ENCODE results near the gene DDX5. TPM values are rescaled to one million over a fixed set of nuclear protein-coding genes. Genes with fewer than 3 reads are reported as not detected.

DDX5 gene
- total and polyA plus RNA-seq, 3 donors from 2014 or later, result 516 to 697 (median 557) TPM

GRCh38 chr17:64492481-64493109 is 13.5 kb downstream of the DDX5 start:
- 69 to 76% methylated on average over 6 of the region's 6 CpGs for WGBS, 2 donors
- intact Hi-C loops (cut with DNase I; ENCODE audit: low total_unique reads), result no loop called here

DNA sequence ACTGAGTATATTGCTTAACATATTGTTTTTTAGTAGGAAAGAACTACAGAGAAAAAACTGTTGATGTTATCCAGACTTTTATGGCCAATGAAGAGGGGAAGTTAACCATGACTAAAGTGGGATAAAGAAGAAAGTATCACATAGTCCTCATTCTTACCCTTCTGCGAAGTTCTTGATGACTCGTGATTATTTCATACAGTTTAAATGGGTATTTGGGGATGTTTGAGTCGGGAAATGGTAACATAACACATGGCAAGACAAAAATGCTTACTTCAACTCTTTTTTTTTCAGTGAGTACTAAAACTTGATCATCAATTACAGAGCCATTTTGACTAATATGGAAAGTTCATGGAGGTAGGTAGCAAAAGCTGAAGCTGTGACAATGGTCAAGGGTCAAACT is 14.1 kb downstream of the DDX5 start:
- DNase-seq, result no peak
- H3K4me1 ChIP-seq, result peaks cover 19% of the 10 kb centered on the region
- no peaks in the 10 kb centered on the region for H3K9me3 ChIP-seq
- no peak for TF ChIP-seq POLR2A (IDR thresholded peaks at IDR 0.05)
- TF ChIP-seq, protein P1, sequence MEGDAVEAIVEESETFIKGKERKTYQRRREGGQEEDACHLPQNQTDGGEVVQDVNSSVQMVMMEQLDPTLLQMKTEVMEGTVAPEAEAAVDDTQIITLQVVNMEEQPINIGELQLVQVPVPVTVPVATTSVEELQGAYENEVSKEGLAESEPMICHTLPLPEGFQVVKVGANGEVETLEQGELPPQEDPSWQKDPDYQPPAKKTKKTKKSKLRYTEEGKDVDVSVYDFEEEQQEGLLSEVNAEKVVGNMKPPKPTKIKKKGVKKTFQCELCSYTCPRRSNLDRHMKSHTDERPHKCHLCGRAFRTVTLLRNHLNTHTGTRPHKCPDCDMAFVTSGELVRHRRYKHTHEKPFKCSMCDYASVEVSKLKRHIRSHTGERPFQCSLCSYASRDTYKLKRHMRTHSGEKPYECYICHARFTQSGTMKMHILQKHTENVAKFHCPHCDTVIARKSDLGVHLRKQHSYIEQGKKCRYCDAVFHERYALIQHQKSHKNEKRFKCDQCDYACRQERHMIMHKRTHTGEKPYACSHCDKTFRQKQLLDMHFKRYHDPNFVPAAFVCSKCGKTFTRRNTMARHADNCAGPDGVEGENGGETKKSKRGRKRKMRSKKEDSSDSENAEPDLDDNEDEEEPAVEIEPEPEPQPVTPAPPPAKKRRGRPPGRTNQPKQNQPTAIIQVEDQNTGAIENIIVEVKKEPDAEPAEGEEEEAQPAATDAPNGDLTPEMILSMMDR (IDR thresholded peaks at IDR 0.05), result no peak
- no peaks in the 10 kb centered on the region for H3K27me3 ChIP-seq
- no peaks in the 10 kb centered on the region for H3K36me3 ChIP-seq (ENCODE audit: low read depth, missing control alignments)
- no peak overlapping the region for H3K4me3 ChIP-seq
- no peak overlapping the region for H3K27ac ChIP-seq
- intact Hi-C loops (cut with DNase I; ENCODE audit: low total_unique reads), result no loop called here
- WGBS, 2 donors, result 85 to 89% methylated on average over 3 of the region's 3 CpGs

More at GRCh38 chr17:64492481-64493109, 13.5 kb downstream of the DDX5 start:
- DNase-seq, result no peak
- H3K4me3 ChIP-seq, result no peak overlapping the region
- H3K27ac ChIP-seq, result no peak overlapping the region
- no peaks in the 10 kb centered on the region for H3K27me3 ChIP-seq
- peaks cover 19% of the 10 kb centered on the region for H3K4me1 ChIP-seq
- H3K9me3 ChIP-seq, result no peaks in the 10 kb centered on the region
- TF ChIP-seq, protein P1 (IDR thresholded peaks at IDR 0.05), result peak in 2 of 3 experiments; percentile 41 to 83
- no peak for TF ChIP-seq POLR2A (IDR thresholded peaks at IDR 0.05)
- H3K36me3 ChIP-seq (ENCODE audit: low read depth, missing control alignments), result no peaks in the 10 kb centered on the region

DNA sequence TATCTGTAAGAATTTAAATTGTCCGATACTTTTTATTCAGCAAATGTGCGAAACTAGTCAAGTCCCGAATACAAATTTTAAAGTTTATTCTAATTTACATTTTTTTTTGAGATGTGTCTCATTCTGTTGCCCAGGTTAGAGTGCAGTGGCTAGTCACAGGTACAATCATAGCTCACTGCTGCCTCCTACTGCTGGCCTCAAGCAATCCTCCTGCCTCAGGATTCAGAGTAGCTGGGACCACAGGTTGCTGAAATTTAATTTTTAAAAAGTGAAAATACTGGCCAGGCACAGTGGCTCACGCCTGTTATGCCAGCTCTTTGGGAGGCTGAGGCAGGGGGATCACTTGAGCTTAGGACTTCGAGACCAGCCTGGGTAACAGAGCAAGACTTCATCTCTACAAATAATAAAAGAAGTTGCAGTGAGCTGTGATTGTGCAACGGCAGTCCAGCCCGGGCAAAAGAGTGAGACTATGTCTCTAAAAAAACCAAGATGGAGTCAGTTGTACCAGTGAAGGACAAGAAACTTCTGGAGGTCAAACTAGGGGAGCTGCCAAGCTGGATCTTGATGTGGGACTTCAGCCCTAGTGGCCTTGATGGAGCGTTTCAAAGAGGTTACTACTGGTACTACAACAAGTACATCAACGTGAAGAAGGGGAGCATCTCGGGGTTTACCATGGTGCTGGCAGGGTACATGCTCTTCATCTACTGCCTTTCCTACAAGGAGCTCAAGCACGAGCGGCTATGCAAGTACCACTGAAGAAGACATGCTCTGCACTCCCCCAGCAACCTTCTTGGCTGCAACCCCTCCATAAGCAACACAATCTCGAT is 14.8 kb downstream of the DDX5 start:
- TF ChIP-seq, protein P1 (IDR thresholded peaks at IDR 0.05), result peak in 2 of 3 experiments; percentile 19 to 38
- TF ChIP-seq POLR2A (IDR thresholded peaks at IDR 0.05), result no peak
- Histone ChIP-seq H3K36me3 (ENCODE audit: low read depth, missing control alignments) (no peaks in the 10 kb centered on the region), H3K4me1 (peaks cover 19% of the 10 kb centered on the region), H3K4me3 (no peak overlapping the region), H3K27me3 (no peaks in the 10 kb centered on the region), H3K27ac (no peak overlapping the region), H3K9me3 (no peaks in the 10 kb centered on the region)
- WGBS, 2 donors, result 88 to 92% methylated on average over 13 of the region's 13 CpGs
- intact Hi-C loops (cut with DNase I; ENCODE audit: low total_unique reads), result no loop called here
- DNase-seq, result no peak

- no peaks in the 10 kb centered on the region for H3K4me1 ChIP-seq
- H3K9me3 ChIP-seq, result no peaks in the 10 kb centered on the region
- H3K27ac ChIP-seq, result no peak overlapping the region
- 92 to 94% methylated on average over 2 of the region's 2 CpGs for WGBS, 2 donors
- H3K27me3 ChIP-seq, result no peaks in the 10 kb centered on the region
- no peak overlapping the region for H3K4me3 ChIP-seq
- no peak for TF ChIP-seq POLR2A (IDR thresholded peaks at IDR 0.05)
- TF ChIP-seq, protein P1 (IDR thresholded peaks at IDR 0.05), result no peak
- DNase-seq, result no peak
- intact Hi-C loops (cut with DNase I; ENCODE audit: low total_unique reads), result no loop called here
- H3K36me3 ChIP-seq (ENCODE audit: low read depth, missing control alignments), result no peaks in the 10 kb centered on the region
These were observed 17.8 kb downstream of the DDX5 start for GRCh38 chr17:64488301-64488700.
